ENCODE measurements around the gene LDLRAD3. TPM values are rescaled to one million over a fixed set of nuclear protein-coding genes. Genes with fewer than 3 reads are reported as not detected.

LDLRAD3 gene
- total RNA-seq, 1 donor from 2014 or later: 14.9 TPM

DNA sequence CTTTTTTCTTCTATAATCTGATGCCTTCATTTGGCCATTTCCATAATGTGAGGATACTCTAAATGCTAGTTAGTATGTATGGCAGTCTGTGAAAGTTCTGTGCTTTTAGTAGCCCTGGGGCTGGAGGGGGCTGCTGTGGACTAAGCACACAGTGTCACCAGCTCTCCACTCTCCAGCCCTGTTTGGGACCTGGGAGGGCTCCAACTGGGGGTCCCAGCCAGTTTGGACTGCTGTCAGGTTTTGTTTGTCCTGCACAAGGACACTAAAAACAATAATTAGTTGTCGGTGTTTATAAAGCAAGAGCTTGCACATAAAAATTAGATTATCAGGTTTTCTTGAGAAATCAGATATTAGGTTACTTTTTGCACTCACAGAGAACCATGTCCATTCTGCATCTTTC lies 103.1 kb downstream of the LDLRAD3 start:
- Mint-ChIP-seq H3K27me3 (ENCODE audit: low read depth, unreplicated experiment) (no peaks in the 10 kb centered on the region), H3K4me3 (ENCODE audit: unreplicated experiment) (no peak overlapping the region), H3K36me3 (ENCODE audit: low read depth, unreplicated experiment) (no peaks in the 10 kb centered on the region), H3K27ac (ENCODE audit: unreplicated experiment) (no peak overlapping the region), H3K4me1 (ENCODE audit: low read depth, unreplicated experiment) (peaks cover 38% of the 10 kb centered on the region), H3K9me3 (ENCODE audit: unreplicated experiment) (no peaks in the 10 kb centered on the region)
- TF ChIP-seq EZH2 (IDR thresholded peaks at IDR 0.05; ENCODE audit: insufficient read depth, low read length): no peak
- TF ChIP-seq, protein P1, sequence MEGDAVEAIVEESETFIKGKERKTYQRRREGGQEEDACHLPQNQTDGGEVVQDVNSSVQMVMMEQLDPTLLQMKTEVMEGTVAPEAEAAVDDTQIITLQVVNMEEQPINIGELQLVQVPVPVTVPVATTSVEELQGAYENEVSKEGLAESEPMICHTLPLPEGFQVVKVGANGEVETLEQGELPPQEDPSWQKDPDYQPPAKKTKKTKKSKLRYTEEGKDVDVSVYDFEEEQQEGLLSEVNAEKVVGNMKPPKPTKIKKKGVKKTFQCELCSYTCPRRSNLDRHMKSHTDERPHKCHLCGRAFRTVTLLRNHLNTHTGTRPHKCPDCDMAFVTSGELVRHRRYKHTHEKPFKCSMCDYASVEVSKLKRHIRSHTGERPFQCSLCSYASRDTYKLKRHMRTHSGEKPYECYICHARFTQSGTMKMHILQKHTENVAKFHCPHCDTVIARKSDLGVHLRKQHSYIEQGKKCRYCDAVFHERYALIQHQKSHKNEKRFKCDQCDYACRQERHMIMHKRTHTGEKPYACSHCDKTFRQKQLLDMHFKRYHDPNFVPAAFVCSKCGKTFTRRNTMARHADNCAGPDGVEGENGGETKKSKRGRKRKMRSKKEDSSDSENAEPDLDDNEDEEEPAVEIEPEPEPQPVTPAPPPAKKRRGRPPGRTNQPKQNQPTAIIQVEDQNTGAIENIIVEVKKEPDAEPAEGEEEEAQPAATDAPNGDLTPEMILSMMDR (IDR thresholded peaks at IDR 0.05; ENCODE audit: insufficient read depth, low read depth, low read length): no peak
- H4K20me1 ChIP-seq (ENCODE audit: insufficient read depth, low read length): peaks cover 17% of the 10 kb centered on the region
- H2AFZ ChIP-seq (ENCODE audit: low read depth, low read length): no peak overlapping the region
- FAIRE-seq (no peak), DNase-seq (ENCODE audit: low read depth) (no peak)
- no peak overlapping the region for H3K9ac ChIP-seq (ENCODE audit: low read length)
- H3K79me2 ChIP-seq (ENCODE audit: insufficient read depth, low read length): no peaks in the 10 kb centered on the region
- no peak overlapping the region for H3K4me3 ChIP-seq (ENCODE audit: insufficient read depth, low read depth, low read length)
- H3K4me1 ChIP-seq (ENCODE audit: insufficient read depth, low read length): no peaks in the 10 kb centered on the region
- H3K4me2 ChIP-seq (ENCODE audit: low read length): no peak overlapping the region
- H3K27me3 ChIP-seq (ENCODE audit: insufficient read depth, low read length): no peaks in the 10 kb centered on the region
- H3K9me3 ChIP-seq (ENCODE audit: insufficient read depth, low read depth, low read length): no peaks in the 10 kb centered on the region
- no peak overlapping the region for H3K27ac ChIP-seq (ENCODE audit: low read depth, low read length)
- no peaks in the 10 kb centered on the region for H3K36me3 ChIP-seq (ENCODE audit: insufficient read depth, low read length)

DNA sequence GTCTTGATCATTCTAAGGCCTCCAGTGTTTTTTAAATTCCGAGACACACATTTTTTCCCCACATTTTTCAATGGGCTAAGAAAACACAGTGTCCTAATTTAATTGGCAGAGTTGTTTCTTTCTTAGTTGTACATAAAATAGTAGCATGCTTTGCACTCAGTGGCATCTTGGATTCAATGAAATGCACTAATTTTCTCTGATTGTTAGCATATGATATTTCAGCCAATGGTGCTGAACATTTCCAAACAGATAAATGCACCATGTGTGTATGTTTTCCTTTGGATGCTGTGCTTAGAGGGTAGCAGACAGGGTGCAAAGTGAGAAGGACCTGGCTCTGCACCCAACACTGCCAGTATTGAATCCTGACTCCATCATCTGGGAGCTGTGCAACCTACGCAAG lies 103.5 kb downstream of the LDLRAD3 start:
- FAIRE-seq (no peak), DNase-seq (ENCODE audit: low read depth) (no peak)
- H3K4me1 Mint-ChIP-seq (ENCODE audit: low read depth, unreplicated experiment): peaks cover 41% of the 10 kb centered on the region
- H3K27me3 Mint-ChIP-seq (ENCODE audit: low read depth, unreplicated experiment): no peaks in the 10 kb centered on the region
- Histone ChIP-seq H3K36me3 (ENCODE audit: insufficient read depth, low read length) (no peaks in the 10 kb centered on the region), H3K27ac (ENCODE audit: low read depth, low read length) (no peak overlapping the region), H3K9ac (ENCODE audit: low read length) (no peak overlapping the region), H3K79me2 (ENCODE audit: insufficient read depth, low read length) (no peaks in the 10 kb centered on the region), H3K4me1 (ENCODE audit: insufficient read depth, low read length) (no peaks in the 10 kb centered on the region), H3K4me3 (ENCODE audit: insufficient read depth, low read depth, low read length) (no peak overlapping the region), H3K4me2 (ENCODE audit: low read length) (no peak overlapping the region), H2AFZ (ENCODE audit: low read depth, low read length) (no peak overlapping the region), H3K27me3 (ENCODE audit: insufficient read depth, low read length) (no peaks in the 10 kb centered on the region), H3K9me3 (ENCODE audit: insufficient read depth, low read depth, low read length) (no peaks in the 10 kb centered on the region), H4K20me1 (ENCODE audit: insufficient read depth, low read length) (peaks cover 20% of the 10 kb centered on the region)
- no peak overlapping the region for H3K27ac Mint-ChIP-seq (ENCODE audit: unreplicated experiment)
- TF ChIP-seq, protein P1 (IDR thresholded peaks at IDR 0.05; ENCODE audit: insufficient read depth, low read depth, low read length): no peak
- TF ChIP-seq EZH2 (IDR thresholded peaks at IDR 0.05; ENCODE audit: insufficient read depth, low read length): no peak
- no peaks in the 10 kb centered on the region for H3K36me3 Mint-ChIP-seq (ENCODE audit: low read depth, unreplicated experiment)
- no peak overlapping the region for H3K4me3 Mint-ChIP-seq (ENCODE audit: unreplicated experiment)
- no peaks in the 10 kb centered on the region for H3K9me3 Mint-ChIP-seq (ENCODE audit: unreplicated experiment)

DNA sequence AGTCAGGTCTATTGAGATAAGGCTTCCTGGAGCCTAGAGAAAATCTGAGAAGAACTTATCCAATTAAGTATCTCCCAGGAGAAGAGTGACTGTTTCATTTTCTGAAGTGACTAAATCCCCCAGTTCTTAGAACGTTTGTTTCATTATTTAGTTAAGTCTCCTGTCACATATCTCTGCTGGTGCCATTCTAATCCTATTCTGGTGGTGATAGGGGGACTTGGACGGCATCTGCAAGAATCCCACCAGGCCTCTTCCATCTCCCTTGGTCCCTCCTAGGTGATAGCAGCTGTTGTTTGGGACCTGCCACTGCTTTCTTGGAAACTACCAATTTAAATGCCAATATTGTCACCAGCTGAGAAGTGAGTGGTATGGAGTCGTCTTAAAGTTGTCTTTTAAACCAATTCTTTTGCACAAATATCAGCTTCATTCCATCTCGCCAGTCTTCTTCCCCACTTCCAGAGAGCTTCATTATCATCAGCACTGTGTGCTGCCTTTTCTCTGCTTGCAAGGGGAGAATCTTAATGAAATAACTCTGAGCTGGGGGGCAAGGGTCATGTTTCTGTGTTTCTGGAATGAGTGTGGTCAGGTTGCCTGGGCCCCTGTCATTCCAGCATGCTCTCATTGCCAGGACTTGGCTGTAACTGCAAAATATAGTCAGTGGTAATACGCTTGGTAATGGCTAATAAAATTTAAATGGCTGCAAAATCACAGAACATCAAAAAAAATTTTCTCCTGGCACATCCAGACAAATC lies 104.8 kb downstream of the LDLRAD3 start:
- Histone ChIP-seq H2AFZ (ENCODE audit: low read depth, low read length) (no peak overlapping the region), H3K4me3 (ENCODE audit: insufficient read depth, low read depth, low read length) (no peak overlapping the region), H3K4me1 (ENCODE audit: insufficient read depth, low read length) (no peaks in the 10 kb centered on the region), H3K9me3 (ENCODE audit: insufficient read depth, low read depth, low read length) (no peaks in the 10 kb centered on the region), H3K27ac (ENCODE audit: low read depth, low read length) (no peak overlapping the region), H3K79me2 (ENCODE audit: insufficient read depth, low read length) (no peaks in the 10 kb centered on the region), H3K36me3 (ENCODE audit: insufficient read depth, low read length) (no peaks in the 10 kb centered on the region), H4K20me1 (ENCODE audit: insufficient read depth, low read length) (peaks cover 24% of the 10 kb centered on the region), H3K27me3 (ENCODE audit: insufficient read depth, low read length) (no peaks in the 10 kb centered on the region), H3K9ac (ENCODE audit: low read length) (no peak overlapping the region), H3K4me2 (ENCODE audit: low read length) (no peak overlapping the region)
- Mint-ChIP-seq H3K27me3 (ENCODE audit: low read depth, unreplicated experiment) (no peaks in the 10 kb centered on the region), H3K27ac (ENCODE audit: unreplicated experiment) (peak overlapping the region; percentile 45), H3K4me1 (ENCODE audit: low read depth, unreplicated experiment) (peaks cover 39% of the 10 kb centered on the region), H3K9me3 (ENCODE audit: unreplicated experiment) (no peaks in the 10 kb centered on the region), H3K4me3 (ENCODE audit: unreplicated experiment) (no peak overlapping the region), H3K36me3 (ENCODE audit: low read depth, unreplicated experiment) (no peaks in the 10 kb centered on the region)
- TF ChIP-seq EZH2 (IDR thresholded peaks at IDR 0.05; ENCODE audit: insufficient read depth, low read length): no peak
- TF ChIP-seq, protein P1 (IDR thresholded peaks at IDR 0.05; ENCODE audit: insufficient read depth, low read depth, low read length): no peak
- FAIRE-seq: no peak
- peak; percentile 45 for DNase-seq (ENCODE audit: low read depth)
